Calu3 (cell line): ENCODE data around the gene ZNF521. TPM values are rescaled to one million over a fixed set of nuclear protein-coding genes. Genes with fewer than 3 reads are reported as not detected.

ENCODE experiments used
- BruUV-seq: library from RNA; stranded (reverse); fragments of 400-500 nt; replicated peaks from 2 replicates; lab custom pipeline; 2021; lab: Mats Ljungman, UMichigan
- CTCF ChIA-PET: fragments of 300-600 bp; sonication (Branson Sonifier 250); formaldehyde crosslinking; loops from one replicate; lab custom pipeline; 2022; ENCODE audit warnings: antibody characterized with exemption; lab: Charles Lee
- DNase-seq: peaks from one replicate; pipeline ENCODE4 v3.0.0; 2022
- H3K27ac Mint-ChIP-seq: one replicate; pipeline ENCODE4 v1.8.0; 2022; ENCODE audit warnings: mixed read lengths; ENCODE audit not compliant: unreplicated experiment
- H3K27me3 Mint-ChIP-seq: one replicate; pipeline ENCODE4 v1.8.0; 2022; ENCODE audit warnings: mixed read lengths; ENCODE audit not compliant: unreplicated experiment
- H3K36me3 Mint-ChIP-seq: one replicate; pipeline ENCODE4 v1.8.0; 2022; ENCODE audit warnings: mild to moderate bottlenecking, moderate library complexity, mixed read lengths; ENCODE audit not compliant: insufficient read depth, unreplicated experiment
- H3K4me1 Mint-ChIP-seq: one replicate; pipeline ENCODE4 v1.8.0; 2022; ENCODE audit warnings: mild to moderate bottlenecking, low read depth, mixed read lengths; ENCODE audit not compliant: unreplicated experiment
- H3K4me3 Mint-ChIP-seq: one replicate; pipeline ENCODE4 v1.8.0; 2022; ENCODE audit warnings: mild to moderate bottlenecking, low read depth, moderate library complexity, mixed read lengths; ENCODE audit not compliant: unreplicated experiment
- H3K9me3 Mint-ChIP-seq: one replicate; pipeline ENCODE4 v1.8.0; 2022; ENCODE audit warnings: low read depth, mixed read lengths; ENCODE audit not compliant: unreplicated experiment
- CTCF ChIP-seq: fragments of 200-600 bp; IDR thresholded peaks from one replicate; pipeline ENCODE4 v1.8.0; 2022; ENCODE audit warnings: antibody characterized with exemption; ENCODE audit not compliant: unreplicated experiment
- intact Hi-C: fragments of 100-400 bp; cut with micrococcal nuclease; formaldehyde crosslinking; loops from one replicate; pipeline ENCODE4 v1.10.0; 2022; ENCODE audit not compliant: unreplicated experiment
- total RNA-seq: library from RNA; stranded (reverse); gene quantifications from 2 replicates; pipeline ENCODE4 v1.2.3, GENCODE V29; 2022

Gene ZNF521
- total RNA-seq, 1 experiment from 2014 or later = not detected

GRCh38 chr18:25121442-25121841, 230.5 kb downstream of the ZNF521 start:
- intact Hi-C loops = no loop called here
- BruUV-seq = no TSS peak
- CTCF ChIA-PET = no interaction called here

DNA sequence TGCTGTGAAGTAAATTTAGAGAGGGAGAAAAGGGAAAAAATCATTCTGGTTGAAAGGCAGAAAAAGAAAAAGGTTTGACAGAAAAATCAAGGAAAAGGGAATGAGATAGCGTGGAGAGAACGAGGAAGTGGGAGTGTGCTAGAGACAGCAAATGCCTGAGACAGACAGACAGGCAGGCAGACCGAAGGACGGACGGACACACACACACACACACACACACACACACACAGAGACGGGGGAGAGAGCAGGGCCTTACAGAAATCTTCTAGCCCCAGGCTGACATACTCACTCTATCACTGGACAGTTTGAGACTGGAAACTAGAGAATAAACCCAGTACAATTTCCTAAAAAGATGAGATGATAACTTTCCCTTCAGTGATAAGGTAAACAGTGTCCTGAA, 238.4 kb downstream of the ZNF521 start:
- TF ChIP-seq CTCF = no peak
- H3K36me3 Mint-ChIP-seq = no peaks in the 10 kb centered on the region
- H3K4me3 Mint-ChIP-seq = no peak overlapping the region
- H3K27me3 Mint-ChIP-seq = peaks cover 19% of the 10 kb centered on the region
- intact Hi-C loops = no loop called here
- CTCF ChIA-PET = no interaction called here
- no peaks in the 10 kb centered on the region for H3K4me1 Mint-ChIP-seq
- H3K27ac Mint-ChIP-seq = no peak overlapping the region
- H3K9me3 Mint-ChIP-seq = peaks cover 3% of the 10 kb centered on the region
- no peak for DNase-seq
- BruUV-seq = no TSS peak

More at GRCh38 chr18:25121442-25121841, 230.5 kb downstream of the ZNF521 start:
- no peak overlapping the region for H3K4me3 Mint-ChIP-seq
- no peaks in the 10 kb centered on the region for H3K9me3 Mint-ChIP-seq
- TF ChIP-seq CTCF = no peak
- H3K36me3 Mint-ChIP-seq = no peaks in the 10 kb centered on the region
- H3K4me1 Mint-ChIP-seq = no peaks in the 10 kb centered on the region
- H3K27ac Mint-ChIP-seq = no peak overlapping the region
- H3K27me3 Mint-ChIP-seq = peaks cover 18% of the 10 kb centered on the region
- DNase-seq = no peak

DNA sequence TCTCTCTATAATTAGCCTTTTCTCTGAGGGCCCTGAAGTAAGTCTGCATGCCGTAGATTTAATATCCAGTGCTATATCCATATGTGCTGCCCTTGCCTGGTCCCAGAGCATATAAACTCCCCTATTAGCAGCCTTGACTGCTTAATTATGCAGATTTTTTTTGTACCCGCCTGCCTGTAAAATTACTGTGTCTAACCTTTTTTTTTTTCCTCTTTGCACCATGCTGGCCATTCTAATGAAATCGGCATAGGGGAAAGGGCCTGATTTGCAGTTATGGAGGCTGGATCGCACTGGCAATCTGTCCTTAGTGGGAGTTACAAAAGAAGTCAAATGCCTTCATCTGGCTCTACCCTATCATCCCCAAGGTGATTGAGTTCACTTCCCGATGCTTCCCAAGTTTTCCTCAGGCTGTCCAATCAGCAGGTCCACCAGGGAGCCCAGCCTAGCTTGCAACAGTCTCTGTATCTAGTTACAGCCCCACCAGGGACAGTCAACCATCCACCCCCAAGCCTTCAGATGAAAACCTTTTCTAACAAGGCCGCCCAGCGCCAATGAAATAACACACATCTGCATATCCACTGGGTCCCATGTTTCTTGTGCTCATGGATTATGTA, 239.0 kb downstream of the ZNF521 start:
- no TSS peak for BruUV-seq
- intact Hi-C loops = no loop called here
- H3K4me1 Mint-ChIP-seq = no peaks in the 10 kb centered on the region
- H3K36me3 Mint-ChIP-seq = no peaks in the 10 kb centered on the region
- TF ChIP-seq CTCF = no peak
- H3K4me3 Mint-ChIP-seq = no peak overlapping the region
- CTCF ChIA-PET = no interaction called here
- DNase-seq = no peak
- peaks cover 3% of the 10 kb centered on the region for H3K9me3 Mint-ChIP-seq
- H3K27me3 Mint-ChIP-seq = peaks cover 19% of the 10 kb centered on the region
- H3K27ac Mint-ChIP-seq = no peak overlapping the region

DNA sequence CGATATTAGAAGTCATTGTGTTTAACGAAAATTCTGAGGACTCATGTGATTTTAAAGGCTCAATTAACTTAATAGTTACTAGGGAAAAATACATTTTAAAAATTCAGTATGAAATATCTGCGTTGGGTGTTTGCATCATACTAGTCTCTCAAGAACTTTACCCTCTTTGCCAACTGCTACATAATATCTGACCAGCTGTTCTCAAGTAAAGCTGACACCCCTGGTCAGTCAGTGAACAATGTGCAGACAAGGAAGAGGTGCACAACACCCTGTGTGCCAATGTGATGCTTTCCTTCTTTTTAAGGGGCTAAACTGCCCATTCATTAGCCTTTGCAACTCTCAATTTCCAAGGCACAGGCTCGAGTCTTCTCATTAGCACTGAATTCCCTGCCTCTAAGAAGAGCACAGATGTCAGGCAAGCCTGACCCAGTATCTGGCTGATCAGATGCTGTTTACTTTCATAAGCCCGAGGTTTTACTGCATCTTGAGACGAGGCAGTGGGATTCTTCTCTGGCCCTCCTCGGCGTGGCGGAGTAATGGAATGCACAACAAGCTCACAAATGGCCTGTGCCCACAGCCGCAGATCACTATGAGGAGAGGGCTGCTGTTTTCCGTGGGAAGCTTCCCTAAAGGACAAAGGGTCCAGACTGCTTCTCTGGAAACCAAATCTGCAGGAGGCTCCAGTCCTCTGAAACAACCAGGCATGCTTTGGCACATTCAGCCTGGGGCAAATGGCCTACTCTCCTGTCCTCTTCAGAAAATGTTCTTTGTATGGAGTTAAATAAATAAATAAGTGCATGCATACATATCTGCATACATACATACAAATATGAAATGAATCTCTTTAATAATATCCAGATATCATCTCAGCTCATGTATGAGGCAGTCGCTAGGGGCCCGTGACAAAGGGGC, 240.3 kb downstream of the ZNF521 start:
- TF ChIP-seq CTCF = no peak
- BruUV-seq = no TSS peak
- Mint-ChIP-seq H3K36me3 (no peaks in the 10 kb centered on the region), H3K9me3 (peaks cover 3% of the 10 kb centered on the region), H3K4me1 (no peaks in the 10 kb centered on the region), H3K27me3 (peaks cover 19% of the 10 kb centered on the region), H3K27ac (no peak overlapping the region), H3K4me3 (no peak overlapping the region)
- intact Hi-C loops = no loop called here
- no peak for DNase-seq
- CTCF ChIA-PET = no interaction called here
